Stimulated activated memory B cell treated with anti-CD40 and anti-IgM and Interleukin-4, amounts not matched to agents 10 μg/mL and 1 μg/mL and 100 μg/mL, for 72 hours (primary cell): ENCODE results near the gene PTPRM.

Experiments used
- ATAC-seq: fragments of 150-1000 bp; cut with Tn5 transposase; 2 replicates; pipeline ENCODE4 v1.10.0; 2021
- H3K27ac Mint-ChIP-seq: one replicate; pipeline ENCODE4 v1.8.0; 2022; ENCODE audit warnings: mild to moderate bottlenecking, mixed read lengths
- H3K27me3 Mint-ChIP-seq: one replicate; pipeline ENCODE4 v1.8.0; 2022; ENCODE audit warnings: mixed read lengths
- H3K36me3 Mint-ChIP-seq: one replicate; pipeline ENCODE4 v1.8.0; 2022; ENCODE audit warnings: mixed read lengths
- H3K4me1 Mint-ChIP-seq: one replicate; pipeline ENCODE4 v1.8.0; 2022; ENCODE audit warnings: mixed read lengths
- H3K4me3 Mint-ChIP-seq: one replicate; pipeline ENCODE4 v1.8.0; 2022; ENCODE audit warnings: mild to moderate bottlenecking, moderate library complexity, mixed read lengths
- H3K9me3 Mint-ChIP-seq: one replicate; pipeline ENCODE4 v1.8.0; 2022; ENCODE audit warnings: mixed read lengths

The PTPRM gene

DNA sequence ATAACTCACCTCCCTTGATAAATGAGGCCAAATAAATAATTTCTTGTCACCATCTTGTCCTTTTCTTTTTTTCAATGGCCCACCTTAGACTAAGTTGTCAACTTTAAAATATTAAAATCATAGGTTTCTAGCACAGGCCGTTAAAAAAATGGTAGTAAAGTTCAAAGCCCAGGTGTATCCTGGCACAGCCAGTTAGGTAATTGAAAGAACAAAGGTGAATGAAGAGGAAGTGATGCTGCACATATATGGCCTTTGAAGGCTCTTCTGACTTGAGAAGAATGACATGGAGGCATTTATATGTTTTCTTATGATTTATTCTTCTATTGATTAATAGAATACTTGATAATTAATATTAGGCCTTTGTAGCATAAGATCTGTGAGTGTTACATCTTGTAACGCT is 208.7 kb downstream of the PTPRM start:
- no peak for ATAC-seq

DNA sequence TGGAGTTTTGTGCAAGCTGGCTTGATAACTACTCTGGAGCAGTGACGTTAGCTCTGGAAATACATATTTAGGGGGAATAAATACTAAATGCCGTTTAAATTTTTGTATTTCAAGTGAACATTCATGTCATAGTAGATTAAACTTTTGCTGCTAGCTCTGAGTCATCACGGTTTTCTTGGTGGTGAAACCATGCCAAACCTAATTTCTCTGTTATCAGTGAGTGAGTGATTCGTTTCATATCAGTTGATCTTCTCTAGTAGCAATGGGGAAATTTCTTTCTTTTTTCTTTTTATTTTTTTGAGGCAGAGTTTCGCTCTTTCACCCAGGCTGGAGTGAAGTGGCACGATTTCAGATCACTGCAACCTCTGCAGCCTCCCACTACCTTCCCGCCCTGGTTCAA is 211.1 kb downstream of the PTPRM start:
- no peak for ATAC-seq
- H3K27ac Mint-ChIP-seq = no peak overlapping the region
- H3K4me3 Mint-ChIP-seq = no peak overlapping the region
- no peaks in the 10 kb centered on the region for H3K27me3 Mint-ChIP-seq
- no peaks in the 10 kb centered on the region for H3K9me3 Mint-ChIP-seq
- H3K4me1 Mint-ChIP-seq = no peaks in the 10 kb centered on the region
- no peaks in the 10 kb centered on the region for H3K36me3 Mint-ChIP-seq

More for the DNA sequence above, 208.7 kb downstream of the PTPRM start:
- H3K27ac Mint-ChIP-seq = no peak overlapping the region
- no peaks in the 10 kb centered on the region for H3K9me3 Mint-ChIP-seq
- H3K36me3 Mint-ChIP-seq = no peaks in the 10 kb centered on the region
- no peak overlapping the region for H3K4me3 Mint-ChIP-seq
- H3K4me1 Mint-ChIP-seq = no peaks in the 10 kb centered on the region
- no peaks in the 10 kb centered on the region for H3K27me3 Mint-ChIP-seq

DNA sequence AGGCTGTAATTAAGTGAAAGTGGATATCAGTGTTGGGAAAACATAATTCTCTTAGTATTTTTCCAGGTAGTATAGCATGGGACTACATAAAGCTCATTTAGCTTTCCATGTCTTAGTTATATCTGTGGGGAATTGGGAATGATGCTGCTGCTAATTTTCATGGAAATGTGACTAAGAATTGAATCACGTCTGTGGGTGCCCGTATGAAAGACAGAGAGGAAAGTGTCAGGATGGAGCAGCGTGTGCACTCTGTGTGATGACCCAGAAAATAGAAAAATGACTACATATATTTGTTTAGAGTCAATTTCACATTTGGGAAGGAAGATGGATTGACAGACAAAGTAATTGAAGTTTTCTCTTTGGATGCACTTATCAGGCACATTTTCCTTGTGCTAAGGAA is 212.1 kb downstream of the PTPRM start:
- ATAC-seq = no peak
- Mint-ChIP-seq H3K4me1 (no peaks in the 10 kb centered on the region), H3K9me3 (no peaks in the 10 kb centered on the region), H3K4me3 (no peak overlapping the region), H3K27me3 (no peaks in the 10 kb centered on the region), H3K36me3 (no peaks in the 10 kb centered on the region), H3K27ac (no peak overlapping the region)

DNA sequence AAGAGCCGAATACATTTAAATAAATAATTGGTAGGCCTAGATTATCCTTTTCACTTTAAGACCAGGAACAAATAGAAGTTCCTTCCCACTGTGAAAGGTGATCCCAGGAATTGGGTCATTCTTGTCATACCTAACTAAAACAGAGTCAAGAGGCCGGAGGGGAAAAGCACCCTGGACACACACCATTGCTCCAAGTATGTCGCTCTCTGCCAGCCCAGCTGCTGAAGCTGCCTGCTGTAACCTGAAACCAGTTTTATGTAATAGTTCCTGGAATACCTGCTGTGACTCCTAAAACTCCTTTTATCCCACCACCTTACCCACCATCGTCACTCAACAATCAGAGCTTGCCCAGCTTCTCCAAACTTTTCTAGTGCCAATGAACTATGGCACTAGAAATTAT is 217.1 kb downstream of the PTPRM start:
- H3K27ac Mint-ChIP-seq = no peak overlapping the region
- no peak overlapping the region for H3K4me3 Mint-ChIP-seq
- peaks cover 8% of the 10 kb centered on the region for H3K9me3 Mint-ChIP-seq
- ATAC-seq = no peak
- no peaks in the 10 kb centered on the region for H3K27me3 Mint-ChIP-seq
- H3K36me3 Mint-ChIP-seq = no peaks in the 10 kb centered on the region
- H3K4me1 Mint-ChIP-seq = no peaks in the 10 kb centered on the region

DNA sequence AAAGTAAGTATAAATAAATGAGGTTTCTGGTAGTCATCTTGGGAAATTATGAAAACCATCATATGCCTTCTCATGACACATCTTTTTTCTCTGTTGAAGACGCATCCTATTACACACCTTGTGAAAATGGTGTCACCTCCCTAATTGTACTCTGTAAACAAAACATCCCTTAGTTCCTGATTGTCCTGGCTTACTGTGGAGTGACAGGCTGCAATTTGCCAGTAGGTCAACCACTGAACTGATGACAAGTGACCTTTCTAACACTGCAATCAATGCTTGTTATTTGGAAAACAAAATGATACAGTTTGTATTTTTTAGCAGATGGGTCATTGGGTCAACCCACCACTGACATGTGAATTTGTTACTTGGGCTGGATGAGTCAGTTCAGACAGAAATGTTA is 219.5 kb downstream of the PTPRM start:
- Mint-ChIP-seq H3K27me3 (no peaks in the 10 kb centered on the region), H3K4me3 (no peak overlapping the region)
- ATAC-seq = no peak

DNA sequence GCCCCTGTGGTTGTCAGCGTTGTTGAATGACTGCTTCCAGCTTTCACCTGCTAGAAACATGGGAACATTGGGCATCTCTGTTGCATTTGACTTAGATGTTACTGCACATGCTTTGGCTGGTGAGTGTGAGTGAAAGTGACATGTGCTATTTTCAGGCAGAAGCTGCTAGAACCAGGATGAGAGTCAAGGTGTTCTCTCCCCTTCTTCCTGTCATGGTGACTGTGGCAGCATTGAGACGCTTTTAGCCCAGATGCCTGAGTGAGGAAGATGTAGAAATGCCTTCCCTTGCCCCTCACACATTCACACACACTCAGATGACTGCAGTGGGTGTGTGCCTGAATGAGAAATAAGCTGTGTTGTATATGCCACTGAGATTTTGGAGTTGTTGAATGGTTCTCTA is 220.2 kb downstream of the PTPRM start:
- peaks cover 8% of the 10 kb centered on the region for H3K9me3 Mint-ChIP-seq
- H3K36me3 Mint-ChIP-seq = no peaks in the 10 kb centered on the region
- no peaks in the 10 kb centered on the region for H3K4me1 Mint-ChIP-seq
- H3K27me3 Mint-ChIP-seq = no peaks in the 10 kb centered on the region
- ATAC-seq = no peak
- no peak overlapping the region for H3K27ac Mint-ChIP-seq
- H3K4me3 Mint-ChIP-seq = no peak overlapping the region

More for the DNA sequence above, 219.5 kb downstream of the PTPRM start:
- Mint-ChIP-seq H3K4me1 (no peaks in the 10 kb centered on the region), H3K36me3 (no peaks in the 10 kb centered on the region), H3K27ac (no peak overlapping the region), H3K9me3 (peaks cover 8% of the 10 kb centered on the region)

DNA sequence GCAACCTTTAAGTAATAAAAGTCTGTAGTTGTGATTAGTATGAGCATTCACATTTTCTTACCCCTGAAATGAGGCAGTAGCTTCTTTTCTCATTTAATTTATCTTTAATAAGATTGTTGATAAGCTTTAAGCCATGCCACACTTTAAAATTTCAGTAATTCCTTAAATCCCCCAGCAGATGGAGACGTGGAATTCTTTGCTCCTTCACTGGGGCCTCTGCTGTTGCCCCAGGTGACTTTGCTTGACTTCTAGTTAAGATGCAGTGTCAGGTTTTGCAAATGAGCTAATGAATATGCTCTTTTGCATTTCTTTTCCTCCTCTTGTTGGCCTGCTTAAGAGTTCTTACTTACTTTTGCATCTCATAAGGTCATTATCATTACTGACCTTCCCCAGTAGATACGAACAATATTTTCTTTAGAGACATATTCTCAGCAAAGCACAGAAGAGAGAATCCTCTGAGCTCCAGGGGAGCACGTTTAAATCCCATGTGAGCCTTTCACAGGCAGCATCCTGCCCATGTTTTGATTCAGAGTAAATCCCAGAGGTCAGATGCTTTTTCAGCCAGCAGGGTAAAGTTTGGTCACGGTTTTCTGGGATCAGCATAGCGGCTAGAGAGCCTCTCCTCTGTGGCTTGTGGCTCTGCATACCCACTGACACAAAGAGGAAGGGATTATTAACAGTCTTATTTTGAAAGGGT is 222.9 kb downstream of the PTPRM start:
- Mint-ChIP-seq H3K4me1 (no peaks in the 10 kb centered on the region), H3K27ac (no peak overlapping the region), H3K9me3 (peaks cover 4% of the 10 kb centered on the region), H3K27me3 (no peaks in the 10 kb centered on the region), H3K36me3 (no peaks in the 10 kb centered on the region), H3K4me3 (no peak overlapping the region)
- ATAC-seq = no peak

DNA sequence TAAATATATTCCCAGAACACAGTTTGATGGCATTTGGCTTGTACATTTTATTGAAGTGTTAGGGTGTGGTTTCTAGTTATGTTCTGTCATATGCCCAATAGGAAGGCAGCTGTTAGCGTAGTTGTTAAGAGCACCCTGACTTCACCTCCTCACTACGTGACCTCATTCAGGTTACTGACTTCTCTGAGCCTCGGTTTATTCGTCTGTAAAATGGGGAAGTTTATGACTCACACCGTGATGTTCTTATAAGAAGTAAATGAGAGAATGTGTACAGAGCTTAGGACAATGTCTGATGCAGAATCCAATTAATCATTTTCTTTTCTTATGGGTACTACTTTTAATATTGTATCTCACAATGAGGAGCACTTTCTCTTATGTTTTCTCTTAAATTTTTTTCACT is 226.0 kb downstream of the PTPRM start:
- Mint-ChIP-seq H3K9me3 (no peaks in the 10 kb centered on the region), H3K27me3 (no peaks in the 10 kb centered on the region), H3K4me1 (no peaks in the 10 kb centered on the region), H3K36me3 (no peaks in the 10 kb centered on the region), H3K27ac (no peak overlapping the region), H3K4me3 (no peak overlapping the region)
- no peak for ATAC-seq

DNA sequence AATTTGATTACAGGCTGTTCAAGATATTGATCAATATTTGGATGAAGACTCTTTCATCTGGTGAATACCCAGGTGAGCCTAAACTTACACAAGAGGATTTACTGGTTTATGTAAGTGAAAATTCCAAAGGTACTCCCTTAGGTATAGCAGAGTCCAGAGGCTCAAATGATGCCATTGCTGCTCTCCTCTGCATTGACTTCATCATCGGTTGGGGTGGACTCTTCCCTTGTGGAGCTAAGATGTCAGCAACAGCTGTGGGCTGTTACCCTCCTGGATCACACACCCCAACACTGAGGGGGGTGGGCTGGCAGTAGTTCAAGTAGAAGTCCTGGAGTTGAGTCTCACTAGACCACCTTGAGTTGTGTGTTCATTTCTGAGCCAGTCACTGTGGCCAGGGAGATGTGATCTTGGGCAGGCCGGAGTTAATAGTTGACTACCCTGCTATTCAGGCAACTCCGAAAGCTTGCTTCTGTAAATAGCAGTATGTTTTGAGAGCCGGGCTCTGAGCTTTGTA is 236.9 kb downstream of the PTPRM start:
- Mint-ChIP-seq H3K4me1 (no peaks in the 10 kb centered on the region), H3K27me3 (no peaks in the 10 kb centered on the region), H3K27ac (no peak overlapping the region), H3K4me3 (no peak overlapping the region), H3K9me3 (no peaks in the 10 kb centered on the region), H3K36me3 (no peaks in the 10 kb centered on the region)
- ATAC-seq = no peak

DNA sequence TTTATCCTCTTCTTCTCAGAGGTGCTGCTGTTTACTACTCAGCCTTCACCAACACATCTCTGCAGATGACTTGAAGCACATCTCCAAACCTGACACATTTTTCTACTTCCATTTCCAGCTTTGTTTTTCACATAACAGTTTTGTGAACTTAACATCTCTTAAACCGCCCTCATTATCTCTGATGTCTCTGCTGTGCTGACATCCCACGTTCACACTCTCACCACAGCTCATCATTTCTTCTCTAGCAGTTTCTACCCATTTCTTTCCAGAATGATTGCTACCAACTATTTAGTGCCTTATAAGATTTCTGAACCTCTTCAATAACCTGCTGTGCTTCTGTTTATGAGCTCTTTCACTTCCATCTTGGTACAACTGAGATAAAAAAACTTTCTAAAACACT is 238.0 kb downstream of the PTPRM start:
- H3K27ac Mint-ChIP-seq = no peak overlapping the region
- H3K27me3 Mint-ChIP-seq = no peaks in the 10 kb centered on the region
- no peaks in the 10 kb centered on the region for H3K4me1 Mint-ChIP-seq
- H3K4me3 Mint-ChIP-seq = no peak overlapping the region
- no peak for ATAC-seq
- H3K36me3 Mint-ChIP-seq = no peaks in the 10 kb centered on the region
- no peaks in the 10 kb centered on the region for H3K9me3 Mint-ChIP-seq

DNA sequence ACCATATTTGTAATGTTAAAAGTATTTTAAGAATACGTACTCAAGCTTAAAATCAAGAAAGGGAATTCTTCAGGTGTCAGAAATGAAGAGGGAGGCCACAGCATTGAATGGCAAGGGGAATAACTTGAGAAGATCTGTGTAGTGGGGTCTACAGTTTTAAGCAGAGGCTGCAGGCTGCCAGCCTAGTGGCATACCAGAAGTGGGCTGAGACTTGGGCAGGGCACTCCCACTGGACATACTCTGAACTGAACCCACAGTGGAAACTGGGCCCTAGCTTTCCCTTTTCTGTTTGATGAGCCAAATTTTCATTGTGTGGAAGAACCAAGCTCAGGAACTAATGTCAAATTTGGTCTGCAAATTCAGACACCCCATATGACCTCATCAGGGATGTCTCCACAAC is 238.8 kb downstream of the PTPRM start:
- Mint-ChIP-seq H3K27me3 (no peaks in the 10 kb centered on the region), H3K4me1 (no peaks in the 10 kb centered on the region), H3K9me3 (no peaks in the 10 kb centered on the region), H3K4me3 (no peak overlapping the region), H3K36me3 (no peaks in the 10 kb centered on the region), H3K27ac (no peak overlapping the region)
- ATAC-seq = no peak

DNA sequence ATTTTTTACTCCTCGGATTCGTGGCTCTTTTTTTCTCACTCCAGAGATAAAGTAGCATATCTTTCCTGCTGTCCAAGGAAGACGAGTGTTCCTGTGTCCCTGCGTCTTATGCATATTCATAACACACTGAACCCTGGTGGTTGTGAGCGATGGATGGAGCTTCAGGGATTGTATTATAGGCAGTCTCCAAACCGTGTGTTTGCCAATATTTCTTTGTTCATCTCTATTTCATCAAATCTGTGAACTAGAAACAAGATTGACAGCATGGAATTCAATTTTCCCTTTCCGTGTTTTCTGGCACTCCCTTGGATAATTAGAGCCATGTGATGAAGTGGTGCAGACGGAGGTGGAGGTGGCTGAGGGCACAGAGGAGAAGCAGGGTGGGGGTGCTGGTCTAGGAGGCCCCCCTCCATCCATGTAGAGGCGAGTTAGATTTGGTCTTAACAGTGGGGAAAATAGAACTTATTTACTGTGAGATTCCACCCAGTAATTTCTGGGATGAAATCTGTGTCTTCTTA is 240.9 kb downstream of the PTPRM start:
- ATAC-seq = no peak
- no peaks in the 10 kb centered on the region for H3K36me3 Mint-ChIP-seq
- H3K4me1 Mint-ChIP-seq = no peaks in the 10 kb centered on the region
- no peak overlapping the region for H3K4me3 Mint-ChIP-seq
- H3K27ac Mint-ChIP-seq = no peak overlapping the region
- H3K27me3 Mint-ChIP-seq = no peaks in the 10 kb centered on the region
- H3K9me3 Mint-ChIP-seq = no peaks in the 10 kb centered on the region

DNA sequence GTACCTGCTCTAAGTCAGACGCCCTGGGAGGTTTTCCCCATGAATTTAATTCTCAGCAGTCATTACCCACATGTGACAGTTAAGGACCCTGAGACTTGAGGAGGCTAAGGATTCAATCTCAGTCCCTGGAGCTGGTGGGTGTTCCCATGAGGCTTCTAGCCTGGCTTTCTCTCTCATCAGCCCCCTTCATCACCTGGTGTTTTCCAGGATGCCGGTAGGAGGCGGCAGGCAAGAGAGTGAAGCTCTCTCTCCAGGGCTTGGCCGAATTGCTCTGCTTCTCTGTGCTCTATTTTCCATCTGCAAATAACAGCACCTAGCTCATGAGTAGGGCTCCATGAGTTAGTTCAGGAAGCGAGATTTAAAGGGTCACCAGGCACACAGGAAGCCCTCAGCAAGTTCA is 241.9 kb downstream of the PTPRM start:
- Mint-ChIP-seq H3K4me1 (no peaks in the 10 kb centered on the region), H3K27ac (no peak overlapping the region), H3K27me3 (no peaks in the 10 kb centered on the region), H3K9me3 (peaks cover 2% of the 10 kb centered on the region), H3K36me3 (no peaks in the 10 kb centered on the region), H3K4me3 (no peak overlapping the region)
- ATAC-seq = no peak

DNA sequence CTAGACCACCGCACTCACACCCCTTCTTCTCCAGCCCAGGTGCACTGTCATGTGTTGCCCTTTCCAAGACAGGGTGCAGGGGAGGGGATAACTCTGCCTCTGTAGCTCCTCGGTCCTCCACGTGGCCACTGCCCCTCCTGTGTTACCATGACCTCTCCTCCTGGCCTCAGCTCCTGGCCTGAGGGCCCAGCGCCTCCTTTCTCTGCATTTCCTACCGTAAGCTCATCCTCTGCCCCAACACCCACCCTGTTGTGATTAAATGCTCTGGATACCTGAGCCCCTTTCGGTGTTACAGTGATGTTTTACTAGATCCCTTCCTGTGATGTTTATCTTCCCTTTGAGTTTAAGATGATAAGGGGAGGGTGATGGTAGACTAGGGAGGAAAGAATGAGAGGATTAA is 242.3 kb downstream of the PTPRM start:
- H3K36me3 Mint-ChIP-seq = no peaks in the 10 kb centered on the region
- H3K4me1 Mint-ChIP-seq = no peaks in the 10 kb centered on the region
- no peaks in the 10 kb centered on the region for H3K27me3 Mint-ChIP-seq
- H3K4me3 Mint-ChIP-seq = no peak overlapping the region
- H3K9me3 Mint-ChIP-seq = peaks cover 3% of the 10 kb centered on the region
- ATAC-seq = peak; percentile 8
- H3K27ac Mint-ChIP-seq = no peak overlapping the region

DNA sequence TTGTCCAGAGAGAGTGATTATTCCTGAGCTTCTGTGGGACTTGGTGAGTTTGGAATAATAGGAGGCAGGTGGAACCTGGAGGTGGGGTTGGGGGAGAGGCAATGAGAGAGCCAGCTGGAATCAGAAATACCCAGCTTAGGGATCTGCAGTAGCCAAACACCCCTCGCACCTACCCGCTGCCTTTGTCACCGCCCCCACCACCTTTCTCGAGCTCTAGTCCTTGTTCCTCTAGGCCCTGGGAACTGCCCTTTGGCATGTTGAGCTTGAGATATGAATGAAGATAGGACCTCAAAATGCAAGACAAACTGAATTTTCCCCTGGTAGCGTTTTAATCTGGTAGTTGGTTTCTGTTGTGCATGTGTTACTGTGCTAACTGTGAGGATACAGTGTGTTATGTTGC is 242.9 kb downstream of the PTPRM start:
- Mint-ChIP-seq H3K27me3 (no peaks in the 10 kb centered on the region), H3K4me3 (no peak overlapping the region), H3K9me3 (peaks cover 7% of the 10 kb centered on the region), H3K4me1 (no peaks in the 10 kb centered on the region), H3K36me3 (no peaks in the 10 kb centered on the region), H3K27ac (no peak overlapping the region)
- ATAC-seq = no peak

DNA sequence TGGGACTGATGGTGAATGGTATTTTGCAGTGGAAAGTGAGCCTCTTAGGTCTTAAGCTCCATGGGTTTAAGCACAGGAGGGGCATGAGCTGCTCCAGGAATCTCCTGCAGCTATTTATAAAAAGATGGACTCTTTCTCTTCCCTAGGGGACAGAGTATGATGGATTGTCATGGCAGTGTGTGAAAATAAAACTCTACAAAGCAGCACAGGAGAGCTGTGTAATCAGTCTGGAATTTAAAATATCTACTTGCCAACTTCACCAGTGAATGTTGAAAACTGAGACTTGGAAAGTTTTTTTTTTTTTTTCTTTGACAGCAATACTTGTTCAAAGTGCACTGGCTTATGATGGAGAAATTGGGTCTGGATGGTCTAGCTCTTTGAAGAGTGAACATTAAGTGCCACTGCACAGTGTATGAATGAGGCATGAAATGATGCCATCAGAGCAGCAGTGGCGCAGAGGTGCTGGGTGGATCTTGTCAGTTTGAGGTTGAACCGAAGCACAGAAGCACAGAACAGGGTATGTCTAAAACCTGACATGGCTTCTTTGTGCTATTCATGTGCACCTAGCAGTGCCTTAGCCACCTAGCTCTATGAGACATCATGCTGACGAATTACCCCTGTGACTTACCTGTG is 245.4 kb downstream of the PTPRM start:
- no peak overlapping the region for H3K27ac Mint-ChIP-seq
- H3K4me1 Mint-ChIP-seq = no peaks in the 10 kb centered on the region
- H3K4me3 Mint-ChIP-seq = no peak overlapping the region
- no peaks in the 10 kb centered on the region for H3K27me3 Mint-ChIP-seq
- peaks cover 9% of the 10 kb centered on the region for H3K9me3 Mint-ChIP-seq
- no peaks in the 10 kb centered on the region for H3K36me3 Mint-ChIP-seq
- ATAC-seq = no peak
